HK-2 (cell line): Measurements from ENCODE around the gene CCL20.
"Not testable (repeated sequence)": the region's sequence is repeated elsewhere in the genome, so short reads cannot be mapped to it uniquely, and the experiment has no call there.

Source experiments
- DNase-seq: peaks from one replicate; pipeline ENCODE4 v3.0.0-alpha.2; 2018; ENCODE audit not compliant: unreplicated experiment

Gene CCL20

GRCh38 chr2:227834423-227834822, 20.8 kb downstream of the CCL20 start:
- DNase-seq, result no peak

- DNase-seq, result no peak
Observed at GRCh38 chr2:227834916-227835650, 21.4 kb downstream of the CCL20 start.

DNA sequence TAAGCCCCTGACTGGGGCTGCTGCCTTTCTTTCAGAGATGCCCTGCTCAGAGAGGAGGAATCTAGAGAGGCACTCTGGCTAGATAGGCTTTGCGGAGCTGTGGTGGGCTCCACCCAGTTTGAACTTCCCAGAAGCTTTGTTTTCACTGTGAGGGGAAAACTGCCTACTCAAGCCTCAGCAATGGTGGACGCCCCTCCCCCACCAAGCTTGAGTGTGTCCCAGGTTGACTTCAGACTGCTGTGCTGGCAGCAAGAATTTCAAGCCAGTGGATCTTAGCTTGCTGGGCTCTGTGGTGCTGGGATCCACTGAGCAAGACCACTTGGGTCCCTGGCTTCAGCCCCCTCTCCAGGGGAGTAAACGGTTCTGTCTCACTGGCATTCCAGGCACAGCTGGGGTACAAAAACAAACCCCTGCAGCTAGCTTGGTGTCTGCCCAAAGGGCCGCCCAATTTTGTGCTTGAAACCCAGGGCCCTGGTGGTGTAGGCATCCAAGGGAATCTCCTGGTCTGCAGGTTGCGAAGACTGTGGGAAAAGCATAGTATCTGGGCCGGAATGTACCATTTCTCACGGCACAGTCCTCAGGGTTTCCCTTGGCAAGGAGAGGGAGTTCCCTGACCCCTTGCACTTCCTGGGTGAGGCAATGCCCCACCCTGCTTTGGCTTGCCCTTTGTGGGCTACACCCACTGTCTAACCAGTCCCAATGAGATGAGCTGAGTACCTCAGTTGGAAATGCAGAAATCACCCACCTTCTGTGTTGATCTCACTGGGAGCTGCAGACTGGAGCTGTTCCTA, 25.9 kb downstream of the CCL20 start:
- DNase-seq, result not testable (repeated sequence)

GRCh38 chr2:227846831-227847230, 33.2 kb downstream of the CCL20 start:
- DNase-seq, result no peak

GRCh38 chr2:227848146-227848545, 34.5 kb downstream of the CCL20 start:
- DNase-seq, result no peak

GRCh38 chr2:227848586-227848985, 34.9 kb downstream of the CCL20 start:
- DNase-seq, result no peak

GRCh38 chr2:227849906-227850305, 36.3 kb downstream of the CCL20 start:
- no peak for DNase-seq

DNA sequence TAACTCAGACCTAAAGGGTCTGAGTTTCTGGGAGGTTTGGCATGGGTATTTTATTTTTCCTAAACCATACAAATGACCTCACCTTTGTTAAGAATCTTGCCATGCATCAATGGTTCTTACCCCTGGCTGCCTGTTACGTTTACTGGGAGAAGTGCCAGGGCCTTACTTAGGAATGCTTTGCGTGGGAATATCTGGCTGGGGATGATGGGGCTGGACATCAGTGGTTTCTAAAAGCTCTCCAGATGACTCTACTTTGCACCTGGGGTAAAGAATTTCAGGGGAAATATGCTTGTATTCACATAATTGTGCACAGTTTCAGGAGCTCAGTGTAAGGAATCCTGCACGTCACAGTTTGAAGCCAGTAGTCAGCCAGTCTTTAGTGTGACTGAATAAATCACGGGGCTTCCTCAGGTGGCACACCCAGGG, 39.6 kb downstream of the CCL20 start:
- peak; percentile 86 for DNase-seq

GRCh38 chr2:227853765-227854271, 40.2 kb downstream of the CCL20 start:
- peak; percentile 80 for DNase-seq

- DNase-seq, result no peak
Observed at GRCh38 chr2:227855440-227855839, 41.8 kb downstream of the CCL20 start.

GRCh38 chr2:227856697-227857096, 43.1 kb downstream of the CCL20 start:
- DNase-seq, result no peak

GRCh38 chr2:227860221-227860641, 46.6 kb downstream of the CCL20 start:
- no peak for DNase-seq

GRCh38 chr2:227861011-227861410, 47.4 kb downstream of the CCL20 start:
- no peak for DNase-seq

GRCh38 chr2:227862227-227862740, 48.6 kb downstream of the CCL20 start:
- no peak for DNase-seq

DNA sequence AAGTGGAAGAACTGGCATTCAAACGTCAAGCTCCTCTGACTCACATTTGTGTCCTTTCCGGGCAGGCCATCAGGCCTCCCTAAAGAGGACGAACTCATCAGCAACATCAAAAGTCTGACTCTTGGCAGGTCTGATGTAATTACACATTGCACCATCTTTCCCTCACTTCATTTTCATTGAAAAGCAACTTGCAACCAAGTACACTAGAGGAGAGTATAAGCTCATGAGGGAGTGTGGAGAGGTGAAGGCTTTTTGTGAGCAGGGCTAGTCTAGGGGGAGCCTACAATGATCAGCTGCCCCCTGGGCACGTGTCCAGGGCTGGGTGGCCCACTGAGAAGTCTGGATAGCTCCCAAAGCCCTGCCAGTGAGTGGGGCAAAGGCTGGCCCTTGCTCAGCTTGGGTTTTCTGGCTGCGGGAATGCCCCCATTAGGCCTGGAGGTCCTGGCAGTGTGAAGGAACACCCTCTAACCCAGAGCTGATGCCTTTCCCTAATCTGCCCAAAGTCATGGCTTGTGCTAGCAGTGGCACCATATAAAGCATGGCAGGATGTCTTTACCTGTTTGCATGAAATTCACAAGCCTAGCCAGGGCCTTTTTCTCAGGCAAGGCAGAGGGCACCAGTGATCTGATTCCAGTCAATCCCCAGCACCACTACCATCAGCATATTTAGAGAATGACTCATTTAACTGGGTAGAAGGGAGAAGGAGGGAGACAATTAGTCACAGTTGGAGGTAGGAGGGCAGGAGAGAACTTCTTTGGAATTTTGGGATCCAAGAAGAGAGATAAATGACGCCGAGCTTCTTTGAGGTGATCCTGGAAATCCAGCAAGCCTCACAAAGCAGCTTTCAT, 49.3 kb downstream of the CCL20 start:
- peak; percentile 73 for DNase-seq

- no peak for DNase-seq
Observed at GRCh38 chr2:227864161-227864756, 50.6 kb downstream of the CCL20 start.

GRCh38 chr2:227865291-227865690, 51.6 kb downstream of the CCL20 start:
- DNase-seq, result no peak
